Esophagus muscularis mucosa (tissue), 4 donors: ENCODE data around the gene MAD1L1. TPM values are rescaled to one million over a fixed set of nuclear protein-coding genes. Genes with fewer than 3 reads are reported as not detected.
"Not testable (repeated sequence)": the region's sequence is repeated elsewhere in the genome, so short reads cannot be mapped to it uniquely, and the experiment has no call there.

Experiments used
- DNase-seq: peaks from one replicate; pipeline ENCODE4 v3.0.0-alpha.2; 2017; ENCODE audit errors: extremely low spot score
- H3K27ac ChIP-seq, 4 donors: fragments of 200-600 bp; sonication (generic); replicated peaks in 1 of 4; 1 replicate in 3 of 4; 2 replicates in 1 of 4; pipeline ENCODE4 v1.5.1; 2016 to 2019; ENCODE audit warnings: mild to moderate bottlenecking in 1 of 4
- H3K27me3 ChIP-seq, 4 donors: fragments of 200-600 bp; sonication (generic); one replicate each; pipeline versions ENCODE4 v1.5.1 to v1.6.0; 2016 to 2019
- H3K36me3 ChIP-seq, 4 donors: fragments of 200-600 bp; sonication (generic); one replicate each; pipeline ENCODE4 v1.5.1; 2016 to 2019
- H3K4me1 ChIP-seq, 4 donors: fragments of 200-600 bp; sonication (generic); one replicate each; pipeline ENCODE4 v1.5.1; 2016 to 2019
- H3K4me3 ChIP-seq, 4 donors: fragments of 200-600 bp; sonication (generic); 1 replicate in 2 of 4; 2 replicates in 2 of 4; pipeline ENCODE4 v1.5.1; 2016 to 2019; ENCODE audit warnings: mild to moderate bottlenecking in 4 of 4, moderate library complexity in 1 of 4
- H3K9me3 ChIP-seq, 4 donors: fragments of 200-600 bp; sonication (generic); 1 replicate in 3 of 4; 2 replicates in 1 of 4; pipeline ENCODE4 v1.5.1; 2016 to 2019
- CTCF ChIP-seq, 3 experiments: fragments of 200-600 bp in 2 of 3; fragments of 450-650 bp in 1 of 3; sonication (generic) in 2 of 3; IDR thresholded peaks; one replicate each; pipeline ENCODE4 v1.5.1; 2017 to 2019; ENCODE audit warnings: antibody characterized with exemption in 3 of 3, mild to moderate bottlenecking in 2 of 3, moderate library complexity in 1 of 3
- EP300 ChIP-seq: sonication (generic); formaldehyde crosslinking; IDR thresholded peaks from one replicate; pipeline ENCODE4 v1.6.1; 2017; ENCODE audit warnings: antibody characterized with exemption
- POLR2A ChIP-seq: fragments of 450-650 bp; IDR thresholded peaks from one replicate; pipeline ENCODE4 v1.6.1; 2017; ENCODE audit warnings: antibody characterized with exemption, moderate library complexity, mild to moderate bottlenecking, low read depth
- POLR2AphosphoS5 ChIP-seq, 2 donors: sonication (generic); formaldehyde crosslinking; IDR thresholded peaks; one replicate each; pipeline ENCODE4 v1.6.1; 2017; ENCODE audit warnings: antibody characterized with exemption in 2 of 2
- WGBS: methylation state at CpG from one replicate; pipeline ENCODE4 v1.1.5; 2018; 5-methylcytosine and 5-hydroxymethylcytosine counted together
- intact Hi-C: fragments of 100-400 bp; cut with DNase I; formaldehyde crosslinking; loops from one replicate; pipeline ENCODE4 v1.15.1; 2023
- total RNA-seq, 4 donors: library from RNA; depleted of rRNA; stranded (reverse); fragments of >200 nt; gene quantifications; one replicate each; pipeline versions ENCODE4 v1.1.0 to v1.2.1, GENCODE V29; 2016

MAD1L1 gene
- total RNA-seq, 4 donors from 2014 or later, result 22.2 to 33.1 (median 29.5) TPM

GRCh38 chr7:1977059-1977875 lies 255.5 kb downstream of the MAD1L1 start:
- no peak for DNase-seq
- no peak overlapping the region for H3K27ac ChIP-seq
- no peaks in the 10 kb centered on the region for H3K27me3 ChIP-seq
- H3K4me3 ChIP-seq, result no peak overlapping the region
- 97% methylated on average over 17 of the region's 44 CpGs for WGBS
- no peaks in the 10 kb centered on the region for H3K4me1 ChIP-seq
- peaks cover 0 to 53% (median 25%) of the 10 kb centered on the region in 4 donors for H3K36me3 ChIP-seq
- no peak for TF ChIP-seq POLR2AphosphoS5 (IDR thresholded peaks at IDR 0.05)
- TF ChIP-seq POLR2A, result no peak
- no peak for TF ChIP-seq EP300
- no peak for TF ChIP-seq CTCF (IDR thresholded peaks at IDR 0.05)
- no peaks in the 10 kb centered on the region for H3K9me3 ChIP-seq
- intact Hi-C loops, result no loop called here

- H3K4me1 ChIP-seq, H3K9me3 ChIP-seq, intact Hi-C loops, H3K27ac ChIP-seq, H3K27me3 ChIP-seq, DNase-seq, H3K4me3 ChIP-seq: not testable (repeated sequence)
- WGBS, result 100% methylated on average over 8 of the region's 8 CpGs
- H3K36me3 ChIP-seq, result peaks cover 0 to 53% (median 25%) of the 10 kb centered on the region in 4 donors
These were observed 256.2 kb downstream of the MAD1L1 start for GRCh38 chr7:1976521-1976920.

- DNase-seq, result no peak
- Histone ChIP-seq H3K9me3 (no peaks in the 10 kb centered on the region), H3K27me3 (no peaks in the 10 kb centered on the region), H3K27ac (no peak overlapping the region), H3K4me1 (no peaks in the 10 kb centered on the region), H3K4me3 (no peak overlapping the region), H3K36me3 (peaks cover 0 to 54% (median 25%) of the 10 kb centered on the region in 4 donors)
- TF ChIP-seq POLR2AphosphoS5 (IDR thresholded peaks at IDR 0.05) (no peak), POLR2A (no peak), EP300 (no peak), CTCF (IDR thresholded peaks at IDR 0.05) (no peak)
- intact Hi-C loops, result no loop called here
- 95% methylated on average over 8 of the region's 12 CpGs for WGBS
These were observed 257.2 kb downstream of the MAD1L1 start for GRCh38 chr7:1975581-1975980.

GRCh38 chr7:1975179-1975578 lies 257.6 kb downstream of the MAD1L1 start:
- Histone ChIP-seq H3K36me3 (peaks cover 0 to 50% (median 23%) of the 10 kb centered on the region in 4 donors), H3K4me1 (no peaks in the 10 kb centered on the region), H3K9me3 (no peaks in the 10 kb centered on the region), H3K27me3 (no peaks in the 10 kb centered on the region), H3K4me3 (no peak overlapping the region), H3K27ac (no peak overlapping the region)
- WGBS, result 98% methylated on average over 7 of the region's 7 CpGs
- intact Hi-C loops, result no loop called here
- TF ChIP-seq POLR2AphosphoS5 (IDR thresholded peaks at IDR 0.05), result no peak
- TF ChIP-seq POLR2A, result no peak
- no peak for TF ChIP-seq EP300
- TF ChIP-seq CTCF (IDR thresholded peaks at IDR 0.05), result no peak
- no peak for DNase-seq

GRCh38 chr7:1974290-1975101 lies 258.2 kb downstream of the MAD1L1 start:
- Histone ChIP-seq H3K9me3 (no peaks in the 10 kb centered on the region), H3K4me1 (no peaks in the 10 kb centered on the region), H3K36me3 (peaks cover 0 to 43% (median 17%) of the 10 kb centered on the region in 4 donors), H3K27ac (no peak overlapping the region), H3K4me3 (no peak overlapping the region), H3K27me3 (no peaks in the 10 kb centered on the region)
- DNase-seq, result no peak
- WGBS, result 74% methylated on average over 11 of the region's 19 CpGs
- no peak for TF ChIP-seq CTCF (IDR thresholded peaks at IDR 0.05)
- TF ChIP-seq EP300, result no peak
- TF ChIP-seq POLR2A, result no peak
- no peak for TF ChIP-seq POLR2AphosphoS5 (IDR thresholded peaks at IDR 0.05)
- intact Hi-C loops, result no loop called here
